GM23248 (cell line): ENCODE data around the gene FAM131B. TPM values are rescaled to one million over a fixed set of nuclear protein-coding genes. Genes with fewer than 3 reads are reported as not detected.
A peak's percentile ranks its signal among the peaks of the same experiment; 100 is the strongest.

Experiments
- DNase-seq: peaks from one replicate; pipeline ENCODE4 v3.0.0-alpha.2; 2015
- H2AFZ ChIP-seq: fragments of 200-600 bp; sonication (generic); 2 replicates; pipeline ENCODE4 v1.6.1; 2016; ENCODE audit warnings: antibody characterized with exemption
- H3F3A ChIP-seq: fragments of 200-600 bp; sonication (generic); 2 replicates; pipeline ENCODE4 v1.6.1; 2016; ENCODE audit warnings: mild to moderate bottlenecking, antibody characterized with exemption, mixed run types; ENCODE audit not compliant: insufficient read depth
- H3K27ac ChIP-seq: fragments of 200-600 bp; sonication (generic); 2 replicates; pipeline ENCODE4 v1.5.1; 2016; ENCODE audit warnings: mild to moderate bottlenecking
- H3K27me3 ChIP-seq: fragments of 200-600 bp; sonication (generic); replicated peaks from 2 replicates; pipeline ENCODE4 v1.6.1; 2016; ENCODE audit warnings: mild to moderate bottlenecking; ENCODE audit not compliant: insufficient read depth
- H3K36me3 ChIP-seq: fragments of 200-600 bp; sonication (generic); 2 replicates; pipeline ENCODE4 v1.6.1; 2016; ENCODE audit warnings: low read depth, mild to moderate bottlenecking
- H3K4me1 ChIP-seq: fragments of 200-600 bp; sonication (generic); 2 replicates; pipeline ENCODE4 v1.6.1; 2016; ENCODE audit warnings: mild to moderate bottlenecking; ENCODE audit not compliant: insufficient read depth
- H3K4me2 ChIP-seq: fragments of 200-600 bp; sonication (generic); one replicate; pipeline ENCODE4 v1.6.1; 2016; ENCODE audit warnings: mild to moderate bottlenecking; ENCODE audit not compliant: unreplicated experiment
- H3K4me3 ChIP-seq: fragments of 200-600 bp; sonication (generic); 2 replicates; pipeline ENCODE4 v1.5.1; 2016; ENCODE audit warnings: mild to moderate bottlenecking
- H3K79me2 ChIP-seq: fragments of 200-600 bp; sonication (generic); 2 replicates; pipeline ENCODE4 v1.6.1; 2016; ENCODE audit warnings: mild to moderate bottlenecking; ENCODE audit not compliant: insufficient read depth
- H3K9ac ChIP-seq: fragments of 200-600 bp; sonication (generic); 2 replicates; pipeline ENCODE4 v1.6.1; 2016; ENCODE audit warnings: mild to moderate bottlenecking
- H3K9me2 ChIP-seq: fragments of 200-600 bp; sonication (generic); 2 replicates; pipeline ENCODE4 v1.6.1; 2016; ENCODE audit warnings: mixed run types, mild to moderate bottlenecking, moderate library complexity; ENCODE audit not compliant: insufficient read depth
- H3K9me3 ChIP-seq: fragments of 200-600 bp; sonication (generic); one replicate; pipeline ENCODE4 v1.6.1; 2017; ENCODE audit warnings: low read depth
- H4K20me1 ChIP-seq: fragments of 200-600 bp; sonication (generic); 2 replicates; pipeline ENCODE4 v1.6.0; 2016; ENCODE audit not compliant: insufficient read depth
- EZH2 ChIP-seq: fragments of 200-600 bp; sonication (generic); IDR thresholded peaks from 2 replicates; pipeline ENCODE4 v1.6.1; 2018; ENCODE audit warnings: antibody characterized with exemption, mild to moderate bottlenecking; ENCODE audit not compliant: insufficient read depth, poor library complexity, severe bottlenecking
- EZH2phosphoT487 ChIP-seq: fragments of 200-600 bp; sonication (generic); IDR thresholded peaks from 2 replicates; pipeline ENCODE4 v1.6.1; 2018; ENCODE audit warnings: antibody characterized with exemption, moderate library complexity, mild to moderate bottlenecking, low read depth; ENCODE audit not compliant: insufficient read depth
- WGBS, 2 experiments: methylation state at CpG; one replicate each; pipeline ENCODE4 v1.1.6; 2015 to 2017; ENCODE audit warnings: low lambda C conversion rate in 2 of 2, low coverage in 1 of 2; ENCODE audit errors: missing lambda C conversion rate in 2 of 2; 5-methylcytosine and 5-hydroxymethylcytosine counted together
- in situ Hi-C: fragments of 300-500 bp; cut with MboI; formaldehyde crosslinking; loops from 2 replicates; pipeline ENCODE4 v1.15.0; 2020
- polyA plus RNA-seq: library from polyadenylated mRNA; unstranded; fragments of >200 nt; fragmentation: Nextera tagmentation; extraction: Ambion mirVana; gene quantifications from 2 replicates; pipeline ENCODE4 v1.2.1, GENCODE V29; 2016
- total RNA-seq: library from RNA; depleted of rRNA; stranded (reverse); fragments of >200 nt; shearing (Covaris generic); gene quantifications from 2 replicates; pipeline ENCODE4 v1.2.3, GENCODE V29; 2014

FAM131B gene
- total and polyA plus RNA-seq, 2 experiments from 2014 or later: 0.50 to 3.0 TPM

DNA sequence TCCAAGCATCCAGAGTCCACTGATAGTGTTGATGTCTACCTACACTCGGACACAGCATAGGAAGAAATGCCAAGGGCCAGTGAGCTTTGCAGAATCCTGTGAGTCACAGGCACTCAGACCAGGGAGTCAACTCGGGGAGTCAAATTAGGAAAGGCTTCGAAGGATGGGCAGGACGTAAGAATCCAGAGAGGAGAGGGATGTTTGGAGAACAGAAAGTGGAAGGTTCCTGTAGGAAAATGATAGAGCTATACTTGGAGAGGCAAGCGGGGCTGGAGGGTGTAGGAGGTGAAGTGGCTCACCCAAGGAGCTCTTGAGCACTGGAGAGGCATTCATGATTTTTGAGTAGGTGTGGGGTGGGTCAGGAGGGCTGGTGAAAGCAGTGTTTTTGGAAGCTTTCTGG is 21.6 kb upstream of the FAM131B start:
- Histone ChIP-seq H3K27ac (peak overlapping the region; percentile 53), H3K27me3 (no peaks in the 10 kb centered on the region), H3K79me2 (peaks cover 82% of the 10 kb centered on the region), H3F3A (peaks cover 64% of the 10 kb centered on the region), H3K9me3 (no peaks in the 10 kb centered on the region), H3K4me3 (peak overlapping the region; percentile 98), H3K4me1 (peaks cover 32% of the 10 kb centered on the region), H3K9ac (peak overlapping the region; percentile 98), H4K20me1 (peaks cover 25% of the 10 kb centered on the region), H3K4me2 (peak overlapping the region; percentile 99), H3K9me2 (no peaks in the 10 kb centered on the region), H3K36me3 (peaks cover 10% of the 10 kb centered on the region; the same call in 1 of the 2 replicates), H2AFZ (no peak overlapping the region)
- 19 to 36% methylated on average over 5 of the region's 5 CpGs for WGBS, 2 experiments
- peak; percentile 82 for DNase-seq
- in situ Hi-C loops: no loop called here
- TF ChIP-seq EZH2phosphoT487: no peak
- no peak for TF ChIP-seq EZH2

GRCh38 chr7:143383642-143383957 is 21.1 kb upstream of the FAM131B start:
- Histone ChIP-seq H3K9me3 (no peaks in the 10 kb centered on the region), H3K36me3 (peaks cover 5% of the 10 kb centered on the region; the same call in 1 of the 2 replicates), H3K4me2 (peak overlapping the region; percentile 99), H3K79me2 (peaks cover 87% of the 10 kb centered on the region), H3K4me1 (peaks cover 38% of the 10 kb centered on the region), H4K20me1 (peaks cover 25% of the 10 kb centered on the region), H3K4me3 (peak overlapping the region; percentile 98), H3F3A (peaks cover 63% of the 10 kb centered on the region), H3K27me3 (no peaks in the 10 kb centered on the region), H3K27ac (peak overlapping the region; percentile 53), H2AFZ (no peak overlapping the region), H3K9ac (peak overlapping the region; percentile 98), H3K9me2 (no peaks in the 10 kb centered on the region)
- DNase-seq: peak; percentile 20
- no peak for TF ChIP-seq EZH2
- TF ChIP-seq EZH2phosphoT487: no peak
- in situ Hi-C loops: no loop called here
- 0% methylated on average over 1 of the region's 1 CpG for WGBS, 2 experiments

DNA sequence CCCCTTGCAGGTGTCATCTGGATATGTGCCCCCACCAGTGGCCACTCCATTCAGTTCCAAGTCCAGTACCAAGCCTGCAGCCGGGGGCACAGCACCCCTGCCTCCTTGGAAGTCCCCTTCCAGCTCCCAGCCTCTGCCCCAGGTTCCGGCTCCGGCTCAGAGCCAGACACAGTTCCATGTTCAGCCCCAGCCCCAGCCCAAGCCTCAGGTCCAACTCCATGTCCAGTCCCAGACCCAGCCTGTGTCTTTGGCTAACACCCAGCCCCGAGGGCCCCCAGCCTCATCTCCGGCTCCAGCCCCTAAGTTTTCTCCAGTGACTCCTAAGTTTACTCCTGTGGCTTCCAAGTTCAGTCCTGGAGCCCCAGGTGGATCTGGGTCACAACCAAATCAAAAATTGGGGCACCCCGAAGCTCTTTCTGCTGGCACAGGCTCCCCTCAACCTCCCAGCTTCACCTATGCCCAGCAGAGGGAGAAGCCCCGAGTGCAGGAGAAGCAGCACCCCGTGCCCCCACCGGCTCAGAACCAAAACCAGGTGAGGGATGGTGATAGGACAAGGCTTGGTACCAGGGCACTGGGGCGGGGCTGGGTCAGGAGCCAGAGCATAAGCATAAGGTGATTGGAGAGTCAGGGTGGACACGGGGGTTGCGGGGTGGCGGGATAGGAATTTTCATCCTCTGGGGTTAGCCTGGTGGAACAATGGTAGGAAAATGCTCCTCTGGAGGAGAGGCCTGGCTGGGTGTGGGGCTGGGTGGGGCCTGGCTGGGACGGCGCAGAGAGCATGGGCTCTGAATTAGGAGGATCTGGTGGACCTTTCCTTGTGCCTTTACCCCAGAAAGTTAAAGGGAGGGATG is 20.5 kb upstream of the FAM131B start:
- in situ Hi-C loops: no loop called here
- H2AFZ ChIP-seq: no peak overlapping the region
- DNase-seq: no peak
- WGBS, 2 experiments: 74 to 78% methylated on average over 12 to 15 of the region's 15 CpGs
- H3K4me3 ChIP-seq: peak overlapping the region; percentile 98
- H3K79me2 ChIP-seq: peaks cover 87% of the 10 kb centered on the region
- peak overlapping the region; percentile 99 for H3K4me2 ChIP-seq
- H3K36me3 ChIP-seq: peaks cover 5% of the 10 kb centered on the region; the same call in 1 of the 2 replicates
- H3K9ac ChIP-seq: peak overlapping the region; percentile 98
- H4K20me1 ChIP-seq: peaks cover 25% of the 10 kb centered on the region
- H3K9me3 ChIP-seq: no peaks in the 10 kb centered on the region
- H3K27ac ChIP-seq: peak overlapping the region; percentile 98; the same call in 1 of the 2 replicates
- H3F3A ChIP-seq: peaks cover 58% of the 10 kb centered on the region
- H3K27me3 ChIP-seq: no peaks in the 10 kb centered on the region
- H3K4me1 ChIP-seq: peaks cover 38% of the 10 kb centered on the region
- TF ChIP-seq EZH2: no peak
- no peak for TF ChIP-seq EZH2phosphoT487
- H3K9me2 ChIP-seq: no peaks in the 10 kb centered on the region

GRCh38 chr7:143382126-143382790 is 19.7 kb upstream of the FAM131B start:
- H3K9ac ChIP-seq: peak overlapping the region; percentile 98
- H3K36me3 ChIP-seq: peaks cover 5% of the 10 kb centered on the region; the same call in 1 of the 2 replicates
- in situ Hi-C loops: no loop called here
- no peaks in the 10 kb centered on the region for H3K9me2 ChIP-seq
- DNase-seq: peak; percentile 27
- peak overlapping the region; percentile 98 for H3K4me3 ChIP-seq
- peaks cover 84% of the 10 kb centered on the region for H3K79me2 ChIP-seq
- WGBS, 2 experiments: 1 to 2% methylated on average over 15 to 17 of the region's 21 CpGs
- no peak overlapping the region for H2AFZ ChIP-seq
- H3F3A ChIP-seq: peaks cover 50% of the 10 kb centered on the region
- peak overlapping the region; percentile 99 for H3K4me2 ChIP-seq
- H3K9me3 ChIP-seq: no peaks in the 10 kb centered on the region
- peaks cover 38% of the 10 kb centered on the region for H3K4me1 ChIP-seq
- peaks cover 25% of the 10 kb centered on the region for H4K20me1 ChIP-seq
- peak overlapping the region; percentile 98 for H3K27ac ChIP-seq
- TF ChIP-seq EZH2 (no peak), EZH2phosphoT487 (no peak)
- no peaks in the 10 kb centered on the region for H3K27me3 ChIP-seq
